NCI-H526 treated with DMSO at 0.1 percent for 48 hours (cell line): Measurements from ENCODE around the gene MGAT4C.

Source experiments
- DNase-seq: peaks from one replicate; lab custom pipeline; 2025; lab: John Stamatoyannopoulos, UW

The MGAT4C gene

DNA sequence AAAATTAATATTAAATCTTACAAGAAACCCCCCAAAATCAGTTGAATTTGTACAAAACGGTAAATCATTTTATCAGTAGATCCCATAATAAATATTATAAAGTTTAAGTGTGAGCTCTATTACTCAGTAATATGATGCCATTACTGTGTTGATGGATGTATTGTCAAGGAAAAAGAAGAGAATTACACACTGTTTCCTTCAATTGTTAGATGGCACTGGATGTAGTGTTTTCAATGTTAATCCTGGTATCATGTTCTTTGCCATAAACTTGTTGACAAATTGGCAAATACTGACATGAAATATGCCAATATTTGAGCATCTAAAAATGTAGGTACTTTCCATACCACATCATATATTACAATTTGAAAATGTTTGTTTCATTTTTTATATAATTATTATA is 280.5 kb downstream of the MGAT4C start:
- no peak for DNase-seq

DNA sequence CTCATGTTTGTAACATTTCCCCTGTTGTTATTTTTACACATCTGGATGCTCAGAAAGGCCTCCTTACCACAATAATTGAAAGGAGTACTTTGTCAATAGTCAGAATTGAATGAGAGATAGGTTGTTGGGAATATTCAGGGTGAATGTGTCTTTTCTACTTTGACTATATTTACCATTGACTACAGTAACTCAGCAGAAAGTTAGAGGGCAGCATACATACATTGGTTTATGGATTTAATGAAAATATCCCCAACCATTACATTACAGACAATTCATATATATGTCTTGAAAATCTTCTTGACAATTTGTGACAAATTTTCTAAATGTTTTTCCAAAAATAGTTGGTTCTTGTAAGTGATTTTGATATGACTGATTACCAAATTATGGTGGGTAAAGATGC is 284.4 kb downstream of the MGAT4C start:
- no peak for DNase-seq

DNA sequence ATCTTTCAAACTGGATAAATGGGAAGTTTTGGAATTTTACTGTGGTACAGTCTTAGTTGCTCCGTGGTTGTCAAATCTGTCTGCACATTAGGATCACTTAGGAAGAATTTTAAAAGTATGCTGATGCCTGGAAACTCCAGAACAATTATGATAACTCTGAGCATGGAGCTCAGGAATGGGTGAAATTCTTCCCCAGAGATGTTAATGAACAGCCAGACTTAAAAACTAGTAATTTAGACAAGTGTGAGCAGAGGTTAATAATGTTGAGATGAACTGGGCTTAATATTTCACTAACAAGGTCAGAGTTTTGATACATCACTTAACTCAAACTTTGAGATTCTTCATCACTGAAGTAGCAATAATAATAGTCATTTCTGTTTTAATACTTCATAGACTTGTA is 287.6 kb downstream of the MGAT4C start:
- DNase-seq: no peak

DNA sequence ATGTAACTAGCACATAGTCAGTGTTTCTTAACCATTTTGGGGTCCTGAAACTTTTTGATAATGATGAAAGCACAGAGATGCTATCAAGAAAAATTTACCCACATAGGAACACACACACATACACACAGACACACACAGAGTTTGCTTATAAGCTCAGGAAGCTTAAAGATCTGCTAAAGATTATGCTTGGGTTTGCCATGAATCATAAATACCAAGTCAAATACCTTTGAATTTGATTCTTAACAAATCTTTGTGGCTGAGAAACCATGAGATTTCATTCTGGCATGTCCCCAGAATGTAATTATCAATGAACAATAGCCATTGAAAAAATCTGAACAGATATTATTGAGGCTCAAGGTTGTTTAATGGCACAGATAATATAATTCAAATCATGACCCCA is 292.9 kb downstream of the MGAT4C start:
- DNase-seq: no peak

DNA sequence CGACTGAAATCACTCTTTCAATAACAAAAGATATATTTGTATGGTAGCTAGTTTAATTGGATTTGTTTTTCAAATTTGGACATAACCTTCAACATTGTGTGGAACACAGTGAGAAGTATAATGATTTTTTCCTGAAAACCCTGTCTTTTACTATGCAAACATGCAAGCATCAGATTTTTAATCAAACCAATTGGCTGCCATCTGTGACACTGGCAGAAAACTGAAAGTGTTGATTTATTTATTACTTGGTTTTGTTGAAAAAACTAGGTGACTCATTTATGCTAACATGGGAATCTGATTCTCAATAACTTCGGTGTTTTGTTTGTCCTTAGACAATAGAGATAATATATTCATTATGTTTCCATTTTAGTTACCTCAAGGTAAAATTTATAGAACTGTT is 300.1 kb downstream of the MGAT4C start:
- DNase-seq: no peak

DNA sequence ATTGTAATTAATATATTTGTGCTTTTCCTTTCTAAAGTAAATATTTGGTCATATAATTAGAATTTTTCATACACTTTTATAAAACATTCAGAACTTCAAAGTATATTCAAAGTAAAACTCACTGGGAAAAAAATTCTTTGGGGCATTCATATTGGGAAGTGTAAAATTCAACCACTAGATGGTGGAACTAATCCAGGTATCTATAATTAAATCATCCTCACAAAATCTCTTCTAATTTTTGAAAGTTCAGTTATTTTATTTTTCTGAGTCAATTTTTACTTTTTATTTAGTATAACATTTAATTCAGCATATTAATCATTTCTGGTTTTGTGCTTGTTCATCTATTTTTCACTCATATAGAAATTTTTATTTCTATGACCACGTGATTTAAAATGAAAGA is 301.1 kb downstream of the MGAT4C start:
- DNase-seq: no peak

DNA sequence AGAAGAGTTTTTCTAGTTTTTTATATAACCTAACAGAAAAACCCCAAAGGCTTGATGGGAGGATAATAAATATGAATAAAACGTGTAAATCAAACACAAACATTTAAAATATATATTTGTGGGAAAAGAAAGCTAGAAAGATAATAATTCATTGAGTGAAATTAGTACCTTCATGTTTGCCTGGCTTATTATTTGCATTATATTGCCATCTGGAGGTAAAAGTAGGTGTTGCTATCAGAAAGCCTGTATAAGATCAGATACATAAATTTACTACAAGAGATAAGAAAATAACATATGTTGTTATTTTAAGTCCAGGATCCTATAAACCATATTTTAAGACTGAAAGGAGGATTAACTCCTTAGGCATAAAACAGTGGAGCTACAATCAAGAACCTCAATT is 304.4 kb downstream of the MGAT4C start:
- peak; percentile 8 for DNase-seq

DNA sequence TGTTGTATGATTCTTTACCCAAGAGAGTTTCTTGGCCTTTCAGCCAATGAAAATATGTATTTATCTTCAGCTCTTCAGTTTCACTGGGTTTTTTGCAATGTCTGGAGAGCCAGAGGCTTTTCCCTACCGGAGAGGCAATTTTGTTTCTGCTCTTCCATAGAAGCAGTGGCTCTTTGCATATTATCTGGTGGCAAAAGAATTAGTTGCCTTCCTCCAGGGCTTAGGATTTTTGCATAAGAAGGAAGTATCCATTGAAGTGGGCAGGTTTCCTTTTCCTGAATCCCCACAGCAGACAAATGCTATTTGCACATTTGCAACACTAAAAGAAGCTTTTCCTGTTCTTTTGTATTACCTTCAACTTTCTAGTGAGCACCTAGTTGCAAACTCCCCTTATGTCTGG is 306.9 kb downstream of the MGAT4C start:
- DNase-seq: no peak

DNA sequence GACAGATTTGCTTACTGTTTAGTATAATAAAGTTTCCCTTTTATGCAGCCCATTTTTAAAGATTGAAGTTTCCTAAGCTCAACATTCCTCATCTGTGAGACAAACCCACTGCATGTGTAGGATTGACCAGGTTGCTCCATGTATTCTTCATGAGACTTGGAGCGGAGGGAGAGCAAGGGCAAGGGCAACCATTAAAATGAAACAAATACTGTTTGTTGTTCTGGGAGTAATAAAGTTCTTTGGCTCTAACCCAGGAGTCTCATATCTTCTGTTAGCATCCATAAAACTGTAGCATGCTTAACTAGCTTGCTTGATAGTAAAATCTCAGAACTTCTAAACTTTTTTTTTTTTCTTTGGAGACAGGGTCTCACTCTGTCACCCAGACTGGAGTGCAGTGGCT is 307.9 kb downstream of the MGAT4C start:
- no peak for DNase-seq

DNA sequence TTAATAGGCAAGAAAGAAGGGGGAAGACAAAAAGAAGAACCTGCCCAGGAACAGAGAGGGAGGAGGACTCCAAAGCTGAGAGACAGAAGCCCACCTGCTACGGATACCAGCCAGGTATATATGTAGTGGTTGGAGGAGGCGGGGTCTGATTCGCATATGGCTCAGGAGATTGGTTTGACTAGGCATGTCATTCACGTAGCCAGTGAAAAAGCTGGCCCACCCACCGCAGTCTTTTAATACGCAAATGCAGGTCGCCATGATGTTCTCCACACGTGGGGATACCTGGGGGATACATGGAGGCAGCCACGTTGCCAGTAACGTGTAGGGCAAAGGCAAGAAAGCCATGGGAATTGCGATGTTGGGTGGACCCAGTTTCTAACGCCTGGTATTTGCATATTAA is 308.9 kb downstream of the MGAT4C start:
- no peak for DNase-seq

DNA sequence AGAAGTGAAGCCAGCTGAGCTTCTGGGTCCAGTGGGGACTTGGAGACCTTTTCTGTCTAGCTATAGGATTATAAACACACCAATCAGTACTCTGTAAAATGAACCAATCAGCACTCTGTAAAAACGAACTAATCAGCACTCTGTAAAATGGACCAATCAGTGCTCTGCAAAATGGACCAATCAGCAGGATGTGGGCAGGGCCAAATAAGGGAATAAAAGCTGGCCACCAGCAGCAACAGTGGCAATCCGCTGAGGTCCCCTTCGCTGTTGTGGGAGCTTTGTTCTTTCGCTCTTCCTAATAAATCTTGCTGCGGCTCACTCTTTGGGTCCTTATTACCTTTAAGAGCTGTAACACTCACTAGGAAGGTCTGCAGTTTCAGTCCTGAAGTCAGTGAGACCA is 309.8 kb downstream of the MGAT4C start:
- no peak for DNase-seq

DNA sequence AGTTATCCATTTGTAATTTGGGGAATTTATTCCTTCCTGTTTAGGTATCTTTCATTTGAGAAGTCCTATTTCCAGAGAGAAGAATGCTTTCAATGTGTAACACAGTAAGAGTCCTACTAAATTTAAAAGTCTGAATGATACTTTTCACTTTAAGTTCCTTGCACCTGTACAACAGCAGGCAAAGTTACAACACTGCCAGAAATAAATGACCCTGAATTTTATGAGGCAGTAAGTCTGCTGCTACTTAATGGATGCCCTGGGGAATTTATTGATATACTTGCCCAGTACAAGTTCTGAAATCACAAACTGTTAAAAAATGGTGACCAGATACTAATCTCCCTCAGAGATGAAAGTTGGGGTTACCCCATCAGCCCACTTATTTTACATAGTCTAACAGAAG is 329.0 kb downstream of the MGAT4C start:
- no peak for DNase-seq

DNA sequence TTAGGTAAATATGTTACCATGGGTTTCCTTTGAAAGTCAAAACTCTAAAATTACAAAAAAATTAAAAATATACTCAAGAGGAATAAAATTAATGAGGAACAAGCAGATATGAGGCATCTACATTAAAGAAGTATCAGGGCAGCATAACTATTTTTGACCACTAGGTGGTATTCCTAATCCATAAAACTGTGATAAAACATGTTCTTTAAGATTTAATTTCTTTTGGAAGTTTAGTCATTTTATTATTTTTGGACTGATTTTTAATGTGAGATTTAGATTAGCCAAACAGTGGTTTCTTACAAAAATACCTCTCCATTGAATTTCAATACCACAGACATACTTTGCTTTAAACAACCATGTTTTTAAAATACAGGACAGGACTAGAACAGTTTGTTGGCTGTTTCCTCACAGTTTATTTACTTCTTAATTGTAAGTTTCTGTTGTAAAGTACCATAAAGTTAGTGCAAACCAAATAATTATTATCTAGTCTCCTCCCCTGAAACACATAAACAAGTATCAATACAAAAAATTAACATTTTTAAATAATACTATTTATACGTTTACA is 332.3 kb downstream of the MGAT4C start:
- DNase-seq: no peak

DNA sequence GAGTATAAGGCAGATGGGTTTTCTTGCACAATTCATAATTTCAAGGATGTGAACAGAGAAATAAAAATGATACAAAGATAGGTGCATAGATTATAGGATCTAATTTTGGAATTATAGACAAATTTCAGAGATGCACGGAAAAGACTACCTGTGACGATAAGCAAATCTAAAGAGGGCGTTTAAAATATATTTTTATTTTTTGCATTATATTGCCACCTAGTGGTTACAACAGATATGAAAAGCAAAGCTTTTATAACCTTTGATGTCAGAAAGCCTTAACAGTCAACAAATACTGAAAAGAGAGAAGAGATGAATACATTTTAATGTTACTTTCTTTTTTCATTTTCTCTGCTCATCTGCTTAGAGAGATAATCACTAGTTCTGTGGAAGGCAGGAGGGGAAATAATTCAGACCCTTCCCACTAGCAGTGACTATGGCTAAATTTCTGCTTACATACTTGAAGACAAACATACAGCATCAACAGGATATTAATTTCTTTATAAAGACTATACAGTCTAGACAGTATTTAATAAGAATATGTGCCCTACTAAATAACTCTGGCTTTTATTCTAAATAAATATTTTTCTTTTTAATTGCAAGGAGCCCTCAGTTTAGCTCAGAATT is 335.8 kb downstream of the MGAT4C start:
- DNase-seq: peak; percentile 41
